H1 (cell line): ENCODE data around the gene SPATS2.

ENCODE experiments used
- CEBPB ChIP-seq: IDR thresholded peaks from 2 replicates; pipeline ENCODE4 v1.6.1; 2012; ENCODE audit warnings: low read depth, low read length
- CTCF ChIP-seq, 3 experiments: IDR thresholded peaks; 1 replicate in 2 of 3; 2 replicates in 1 of 3; pipeline versions ENCODE4 v1.5.1 to v1.6.1; 2011; ENCODE audit warnings: low read length in 3 of 3, mild to moderate bottlenecking in 3 of 3, inconsistent platforms in 2 of 3, low read depth in 1 of 3, moderate library complexity in 1 of 3; ENCODE audit not compliant: insufficient read depth in 1 of 3; ENCODE audit errors: control extremely low read depth in 1 of 3
- EGR1 ChIP-seq: IDR thresholded peaks from 2 replicates; pipeline ENCODE4 v1.6.1; 2011; ENCODE audit warnings: low read depth, low read length, borderline replicate concordance
- JUN ChIP-seq: IDR thresholded peaks from 2 replicates; pipeline ENCODE4 v1.6.1; 2011; ENCODE audit warnings: low read depth, mild to moderate bottlenecking, improper control_type of control experiment, low read length
- POLR2A ChIP-seq, 2 experiments: IDR thresholded peaks; 1 replicate in 1 of 2; 2 replicates in 1 of 2; pipeline ENCODE4 v1.6.1; 2011; ENCODE audit warnings: low read depth in 2 of 2, low read length in 2 of 2, mild to moderate bottlenecking in 2 of 2; ENCODE audit errors: control extremely low read depth in 1 of 2
- TAF7 ChIP-seq: optimal IDR thresholded peaks from 2 replicates; pipeline ENCODE3; 2011; ENCODE audit warnings: low read depth, mild to moderate bottlenecking, inconsistent platforms, low read length, moderate library complexity, borderline replicate concordance

- TF ChIP-seq CTCF (IDR thresholded peaks at IDR 0.05; ENCODE audit: control extremely low read depth in 1 of 3, insufficient read depth in 1 of 3, low read depth in 1 of 3, low read length in 3 of 3) (no peak), POLR2A (IDR thresholded peaks at IDR 0.05; ENCODE audit: control extremely low read depth in 1 of 2, low read depth in 2 of 2, low read length in 2 of 2) (no peak), CEBPB (no peak), EGR1 (no peak), JUN (no peak), TAF7 (no peak)
Observed at GRCh38 chr12:49476091-49476490, 108.8 kb downstream of the SPATS2 start.
